Fibroblast of villous mesenchyme (primary cell): ENCODE results near the gene SERPINA10. TPM values are rescaled to one million over a fixed set of nuclear protein-coding genes. Genes with fewer than 3 reads are reported as not detected.

Experiments used
- DNase-seq: peaks from one replicate; pipeline ENCODE4 v3.0.0-alpha.2; 2010; ENCODE audit warnings: low read depth
- H3K4me3 ChIP-seq: 2 replicates; pipeline ENCODE4 v1.5.1; 2011; ENCODE audit warnings: low read depth, mild to moderate bottlenecking, low read length
- CTCF ChIP-seq: IDR thresholded peaks from 2 replicates; pipeline ENCODE4 v1.5.1; 2012; ENCODE audit warnings: low read depth, mild to moderate bottlenecking, low read length; ENCODE audit not compliant: insufficient read depth
- total RNA-seq: library from RNA; depleted of rRNA; stranded (reverse); fragments of >200 nt; gene quantifications from 2 replicates; pipeline ENCODE4 v1.2.3, GENCODE V29; 2012

The SERPINA10 gene
- total RNA-seq, 1 donor = not detected

- no peak for DNase-seq
- H3K4me3 ChIP-seq = no peak overlapping the region
- TF ChIP-seq CTCF = no peak
Observed at GRCh38 chr14:94328196-94328595, 35.1 kb upstream of the SERPINA10 start.

- peak; percentile 24 for DNase-seq
- TF ChIP-seq CTCF = no peak
Observed at GRCh38 chr14:94322648-94323570, 29.8 kb upstream of the SERPINA10 start, which contains the start of gene SERPINA6. TSS of gene SERPINA6 (minus strand) at chr14:94323336. CDS start at chr14:94314648, 8,688 bp downstream.

GRCh38 chr14:94321421-94322271 lies 28.6 kb upstream of the SERPINA10 start:
- H3K4me3 ChIP-seq = no peak overlapping the region
- TF ChIP-seq CTCF = no peak
- DNase-seq = no peak

More at GRCh38 chr14:94322648-94323570, 29.8 kb upstream of the SERPINA10 start, which contains the start of gene SERPINA6:
- no peak within 1 kb of the TSS for H3K4me3 ChIP-seq

- DNase-seq = no peak
- H3K4me3 ChIP-seq = no peak overlapping the region
- TF ChIP-seq CTCF = no peak
Observed at GRCh38 chr14:94320243-94320642, 27.2 kb upstream of the SERPINA10 start.

GRCh38 chr14:94317259-94317658 lies 24.2 kb upstream of the SERPINA10 start:
- peak; percentile 25 for DNase-seq
- no peak for TF ChIP-seq CTCF
- H3K4me3 ChIP-seq = no peak overlapping the region

- no peak for TF ChIP-seq CTCF
- no peak for DNase-seq
- H3K4me3 ChIP-seq = no peak overlapping the region
Observed at GRCh38 chr14:94316692-94317091, 23.6 kb upstream of the SERPINA10 start.
